GM12872 (cell line): ENCODE measurements around the gene GFOD1.

Experiments used
- CTCF ChIP-seq: IDR thresholded peaks from 3 replicates; pipeline ENCODE4 v1.5.1; 2011; ENCODE audit warnings: low read depth, mild to moderate bottlenecking, low read length, moderate library complexity; ENCODE audit not compliant: insufficient read depth

The GFOD1 gene

GRCh38 chr6:13427316-13427715 lies 60.1 kb downstream of the GFOD1 start:
- TF ChIP-seq CTCF = no peak

GRCh38 chr6:13425943-13426931 lies 61.2 kb downstream of the GFOD1 start:
- TF ChIP-seq CTCF = no peak

- no peak for TF ChIP-seq CTCF
These were observed 62.0 kb downstream of the GFOD1 start for GRCh38 chr6:13425270-13425873.

- no peak for TF ChIP-seq CTCF
These were observed 64.1 kb downstream of the GFOD1 start for GRCh38 chr6:13423252-13423651.

GRCh38 chr6:13422681-13423221 lies 64.6 kb downstream of the GFOD1 start:
- no peak for TF ChIP-seq CTCF

GRCh38 chr6:13421425-13422059 lies 65.9 kb downstream of the GFOD1 start:
- no peak for TF ChIP-seq CTCF

GRCh38 chr6:13420269-13420668 lies 67.1 kb downstream of the GFOD1 start:
- no peak for TF ChIP-seq CTCF
